Thoracic aorta (tissue), 2 donors: ENCODE data around the gene LY86. TPM values are rescaled to one million over a fixed set of nuclear protein-coding genes. Genes with fewer than 3 reads are reported as not detected.
"Not testable (repeated sequence)": the region's sequence is repeated elsewhere in the genome, so short reads cannot be mapped to it uniquely, and the experiment has no call there.

Source experiments
- ATAC-seq: fragments of 150-250 bp; one replicate; pipeline ENCODE4 v1.8.0; 2017; ENCODE audit warnings: low read depth; ENCODE audit not compliant: insufficient number of reproducible peaks, low FRiP score
- DNase-seq: peaks from one replicate; pipeline ENCODE4 v3.0.0-alpha.2; 2020; ENCODE audit warnings: low spot score
- H3K27ac ChIP-seq, 2 donors: fragments of 200-600 bp; sonication (generic); 1 replicate in 1 of 2; 2 replicates in 1 of 2; pipeline ENCODE4 v1.5.1; 2016; ENCODE audit warnings: mild to moderate bottlenecking in 2 of 2, moderate library complexity in 2 of 2
- H3K27me3 ChIP-seq: fragments of 200-600 bp; sonication (generic); replicated peaks from 2 replicates; pipeline ENCODE4 v1.6.0; 2016; ENCODE audit warnings: mild to moderate bottlenecking; ENCODE audit not compliant: insufficient read depth
- H3K36me3 ChIP-seq: fragments of 200-600 bp; sonication (generic); one replicate; pipeline ENCODE4 v1.5.1; 2016
- H3K4me1 ChIP-seq, 2 donors: fragments of 200-600 bp; sonication (generic); 1 replicate in 1 of 2; 2 replicates in 1 of 2; pipeline versions ENCODE4 v1.5.1 to v1.6.0; 2016; ENCODE audit warnings: low read depth in 2 of 2, mild to moderate bottlenecking in 1 of 2; ENCODE audit not compliant: control insufficient read depth in 1 of 2
- H3K4me3 ChIP-seq: fragments of 200-600 bp; sonication (generic); 2 replicates; pipeline ENCODE4 v1.5.1; 2016; ENCODE audit warnings: mild to moderate bottlenecking
- H3K9me3 ChIP-seq: fragments of 200-600 bp; sonication (generic); 2 replicates; pipeline ENCODE4 v1.5.1; 2016
- total RNA-seq, 2 donors: library from RNA; depleted of rRNA; stranded (reverse); fragments of >200 nt; gene quantifications; one replicate each; pipeline versions ENCODE4 v1.1.0 to v1.2.3, GENCODE V29; 2016
- TF ChIP-seq, protein P1 (sequence below): fragments of 200-600 bp; sonication (generic); IDR thresholded peaks from one replicate; pipeline ENCODE4 v1.5.1; 2019; ENCODE audit warnings: antibody characterized with exemption

The LY86 gene
- total RNA-seq, 2 donors from 2014 or later, result 4.5 to 6.5 TPM

DNA sequence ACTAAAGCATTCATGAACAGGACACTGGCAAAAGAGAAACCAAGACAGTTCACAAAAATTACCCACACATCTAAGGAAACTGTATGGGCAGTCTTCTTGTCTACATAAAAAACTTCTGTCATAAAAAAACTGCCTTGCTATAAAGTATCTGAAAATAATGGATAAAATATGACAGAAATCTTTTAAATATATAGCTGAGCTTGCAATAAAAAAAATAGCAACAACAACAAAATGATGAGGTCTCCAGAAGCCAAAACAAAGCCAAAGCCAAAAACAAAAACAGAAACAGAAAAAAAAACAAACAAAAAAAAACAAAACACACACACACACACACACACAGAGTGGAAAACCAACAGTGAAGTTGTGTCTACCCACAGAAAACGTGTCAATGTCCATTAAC, 14.8 kb downstream of the LY86 start:
- no peaks in the 10 kb centered on the region for H3K27me3 ChIP-seq
- H3K9me3 ChIP-seq, result no peaks in the 10 kb centered on the region
- TF ChIP-seq, protein P1, sequence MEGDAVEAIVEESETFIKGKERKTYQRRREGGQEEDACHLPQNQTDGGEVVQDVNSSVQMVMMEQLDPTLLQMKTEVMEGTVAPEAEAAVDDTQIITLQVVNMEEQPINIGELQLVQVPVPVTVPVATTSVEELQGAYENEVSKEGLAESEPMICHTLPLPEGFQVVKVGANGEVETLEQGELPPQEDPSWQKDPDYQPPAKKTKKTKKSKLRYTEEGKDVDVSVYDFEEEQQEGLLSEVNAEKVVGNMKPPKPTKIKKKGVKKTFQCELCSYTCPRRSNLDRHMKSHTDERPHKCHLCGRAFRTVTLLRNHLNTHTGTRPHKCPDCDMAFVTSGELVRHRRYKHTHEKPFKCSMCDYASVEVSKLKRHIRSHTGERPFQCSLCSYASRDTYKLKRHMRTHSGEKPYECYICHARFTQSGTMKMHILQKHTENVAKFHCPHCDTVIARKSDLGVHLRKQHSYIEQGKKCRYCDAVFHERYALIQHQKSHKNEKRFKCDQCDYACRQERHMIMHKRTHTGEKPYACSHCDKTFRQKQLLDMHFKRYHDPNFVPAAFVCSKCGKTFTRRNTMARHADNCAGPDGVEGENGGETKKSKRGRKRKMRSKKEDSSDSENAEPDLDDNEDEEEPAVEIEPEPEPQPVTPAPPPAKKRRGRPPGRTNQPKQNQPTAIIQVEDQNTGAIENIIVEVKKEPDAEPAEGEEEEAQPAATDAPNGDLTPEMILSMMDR, result no peak
- no peak overlapping the region for H3K27ac ChIP-seq
- ATAC-seq, result no peak
- no peak for DNase-seq
- H3K4me1 ChIP-seq, result no peaks in the 10 kb centered on the region
- no peak overlapping the region for H3K4me3 ChIP-seq
- H3K36me3 ChIP-seq, result no peaks in the 10 kb centered on the region

DNA sequence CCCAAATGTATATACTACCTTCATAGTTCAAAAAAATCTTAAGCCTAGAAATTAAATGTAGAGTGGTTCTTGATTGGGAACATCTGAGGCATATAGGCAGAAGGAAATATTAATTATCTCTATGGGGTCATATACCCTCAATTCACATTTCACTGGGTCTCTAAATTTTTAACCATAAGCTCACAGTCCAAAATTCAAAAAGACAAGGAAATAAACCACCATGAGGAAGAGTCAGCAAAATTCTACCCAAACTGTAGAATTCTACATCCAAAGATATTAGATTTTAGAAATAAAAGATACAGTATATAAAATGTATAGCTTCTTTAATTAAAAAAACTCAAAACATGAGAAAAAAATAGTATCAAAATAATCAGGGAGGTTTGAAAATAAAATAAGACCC, 15.5 kb downstream of the LY86 start:
- ATAC-seq (no peak), DNase-seq (no peak)
- H3K4me1 ChIP-seq, result no peaks in the 10 kb centered on the region
- H3K36me3 ChIP-seq, result no peaks in the 10 kb centered on the region
- H3K27ac ChIP-seq, result no peak overlapping the region
- H3K27me3 ChIP-seq, result no peaks in the 10 kb centered on the region
- no peaks in the 10 kb centered on the region for H3K9me3 ChIP-seq
- TF ChIP-seq, protein P1, result no peak
- no peak overlapping the region for H3K4me3 ChIP-seq

DNA sequence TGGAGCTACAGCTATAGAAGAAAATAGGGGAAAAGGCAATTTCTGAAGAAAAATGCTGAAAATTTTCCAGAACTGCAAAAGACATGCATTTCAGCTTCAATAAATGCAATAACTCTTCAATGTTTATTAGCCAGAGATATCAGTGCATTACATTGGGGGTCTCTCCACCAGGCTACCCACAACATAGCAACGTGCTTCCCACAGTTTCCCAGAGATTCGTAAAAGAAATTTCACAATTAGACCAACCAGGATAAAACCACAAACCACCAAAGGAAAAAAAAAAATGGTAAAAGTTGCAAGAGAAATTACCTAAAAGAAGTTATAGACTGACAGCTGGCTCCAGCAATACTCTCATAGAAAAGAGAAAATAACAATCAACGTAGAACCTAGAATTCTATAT, 16.0 kb downstream of the LY86 start:
- ATAC-seq, result no peak
- no peak for DNase-seq
- TF ChIP-seq, protein P1, result no peak
- Histone ChIP-seq H3K27me3 (no peaks in the 10 kb centered on the region), H3K4me1 (no peaks in the 10 kb centered on the region), H3K4me3 (no peak overlapping the region), H3K36me3 (no peaks in the 10 kb centered on the region), H3K9me3 (no peaks in the 10 kb centered on the region), H3K27ac (no peak overlapping the region)

DNA sequence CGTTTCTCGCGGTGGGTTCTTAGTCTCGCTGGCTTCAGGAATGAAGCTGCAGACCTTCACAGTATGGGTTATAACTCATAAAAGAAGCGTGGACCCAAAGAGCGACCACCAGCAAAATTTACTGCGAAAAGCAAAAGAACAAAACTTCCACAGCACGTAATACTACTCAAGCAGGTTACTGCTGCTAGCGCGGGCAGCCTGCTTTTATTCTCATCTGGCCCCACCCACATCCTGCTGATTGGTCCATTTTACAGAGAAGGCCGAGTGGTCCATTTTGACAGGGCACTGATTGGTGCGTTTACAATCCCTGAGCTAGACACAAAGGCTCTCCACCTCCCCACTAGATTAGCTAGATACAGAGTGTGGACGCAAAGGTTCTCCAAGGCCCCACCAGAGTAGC, 17.4 kb downstream of the LY86 start:
- Histone ChIP-seq H3K4me1 (no peaks in the 10 kb centered on the region), H3K36me3 (no peaks in the 10 kb centered on the region), H3K27ac (no peak overlapping the region), H3K9me3 (no peaks in the 10 kb centered on the region), H3K27me3 (no peaks in the 10 kb centered on the region), H3K4me3 (no peak overlapping the region)
- no peak for DNase-seq
- TF ChIP-seq, protein P1, result no peak
- ATAC-seq, result no peak

DNA sequence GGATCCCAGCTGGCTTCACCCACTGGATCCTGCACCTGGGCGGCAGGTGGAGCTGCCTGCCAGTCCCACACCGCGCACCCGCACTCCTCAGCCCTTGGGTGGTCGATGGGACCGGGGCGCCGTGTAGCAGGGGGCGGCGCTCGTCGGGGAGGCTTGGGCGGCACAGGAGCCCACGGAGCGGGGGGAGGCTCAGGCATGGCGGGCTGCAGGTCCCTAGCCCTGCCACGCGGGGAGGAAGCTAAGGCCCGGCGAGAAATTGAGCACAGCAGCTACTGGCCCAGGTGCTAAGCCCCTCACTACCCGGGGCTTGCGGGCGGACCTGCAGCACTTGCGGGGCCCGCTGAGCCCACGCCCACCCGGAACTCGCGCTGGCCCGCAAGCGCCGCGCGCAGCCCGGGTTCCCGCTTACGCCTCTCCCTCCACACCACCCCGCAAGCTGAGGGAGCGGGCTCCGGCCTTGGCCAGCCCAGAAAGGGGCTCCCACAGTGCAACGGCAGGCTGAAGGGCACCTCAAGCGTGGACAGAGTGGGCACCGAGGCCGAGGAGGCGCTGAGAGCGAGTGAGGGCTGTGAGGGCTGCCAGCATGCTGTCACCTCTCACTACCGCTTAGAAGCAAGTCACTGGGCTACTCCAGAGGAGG, 18.0 kb downstream of the LY86 start:
- H3K4me1 ChIP-seq, DNase-seq, H3K27me3 ChIP-seq, H3K9me3 ChIP-seq, H3K4me3 ChIP-seq, H3K36me3 ChIP-seq, H3K27ac ChIP-seq, ATAC-seq: not testable (repeated sequence)

DNA sequence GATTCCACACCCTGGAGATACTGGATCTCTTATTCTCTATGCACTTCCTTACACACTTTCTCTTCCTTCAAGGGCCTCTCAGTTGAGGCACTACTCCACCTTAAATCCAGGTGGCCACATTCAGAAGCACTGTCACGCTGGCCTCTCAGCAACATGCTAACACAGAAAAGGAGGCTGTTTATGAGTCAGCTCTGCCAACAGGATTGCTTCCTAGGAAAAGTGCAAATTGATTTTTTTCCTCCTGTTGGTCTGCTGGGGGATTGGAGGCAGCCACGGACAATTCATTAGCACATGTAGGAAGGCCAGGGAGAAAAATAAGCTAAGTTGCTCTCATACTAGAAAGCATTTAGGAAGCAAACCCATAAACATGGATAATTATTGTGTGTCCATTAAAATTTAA, 20.9 kb downstream of the LY86 start:
- Histone ChIP-seq H3K4me3 (no peak overlapping the region), H3K9me3 (no peaks in the 10 kb centered on the region), H3K4me1 (no peaks in the 10 kb centered on the region), H3K27ac (no peak overlapping the region), H3K27me3 (no peaks in the 10 kb centered on the region), H3K36me3 (no peaks in the 10 kb centered on the region)
- ATAC-seq (no peak), DNase-seq (no peak)
- TF ChIP-seq, protein P1, result no peak
